Glutamatergic neuron (in vitro differentiated cells): ENCODE results near the gene SAE1. TPM values are rescaled to one million over a fixed set of nuclear protein-coding genes. Genes with fewer than 3 reads are reported as not detected.

ENCODE experiments used
- DNase-seq: peaks from one replicate; pipeline ENCODE4 v3.0.0; 2022
- H3K27ac Mint-ChIP-seq: one replicate; pipeline ENCODE4 v1.8.0; 2020; ENCODE audit warnings: mild to moderate bottlenecking, mixed read lengths, inconsistent platforms; ENCODE audit not compliant: unreplicated experiment
- H3K27me3 Mint-ChIP-seq: one replicate; pipeline ENCODE4 v1.8.0; 2020; ENCODE audit warnings: mild to moderate bottlenecking, moderate library complexity, mixed read lengths, inconsistent platforms; ENCODE audit not compliant: unreplicated experiment
- H3K36me3 Mint-ChIP-seq: one replicate; pipeline ENCODE4 v1.8.0; 2020; ENCODE audit warnings: mild to moderate bottlenecking, mixed read lengths, inconsistent platforms; ENCODE audit not compliant: unreplicated experiment
- H3K4me1 Mint-ChIP-seq: one replicate; pipeline ENCODE4 v1.8.0; 2020; ENCODE audit warnings: mild to moderate bottlenecking, low read depth, mixed read lengths, inconsistent platforms; ENCODE audit not compliant: unreplicated experiment
- H3K4me3 Mint-ChIP-seq: one replicate; pipeline ENCODE4 v1.8.0; 2020; ENCODE audit warnings: mild to moderate bottlenecking, mixed read lengths, inconsistent platforms; ENCODE audit not compliant: unreplicated experiment
- H3K9me3 Mint-ChIP-seq: one replicate; pipeline ENCODE4 v1.8.0; 2020; ENCODE audit warnings: mild to moderate bottlenecking, moderate library complexity, mixed read lengths, inconsistent platforms; ENCODE audit not compliant: unreplicated experiment
- total RNA-seq: library from RNA; stranded (reverse); fragmentation: NEBNext Ultra II Directional; extraction: Animal tissue kit (Norgen Biotek cat#: 25700); gene quantifications from one replicate; pipeline ENCODE4 v1.2.1, GENCODE V29; 2021; ENCODE audit not compliant: unreplicated experiment
- TF ChIP-seq, protein P1 (sequence below): fragments of 200-600 bp; sonication (generic); IDR thresholded peaks from one replicate; pipeline ENCODE4 v1.5.0; 2021; ENCODE audit not compliant: partially characterized antibody, unreplicated experiment

SAE1 gene
- total RNA-seq, 1 donor from 2014 or later: 79.9 TPM

DNA sequence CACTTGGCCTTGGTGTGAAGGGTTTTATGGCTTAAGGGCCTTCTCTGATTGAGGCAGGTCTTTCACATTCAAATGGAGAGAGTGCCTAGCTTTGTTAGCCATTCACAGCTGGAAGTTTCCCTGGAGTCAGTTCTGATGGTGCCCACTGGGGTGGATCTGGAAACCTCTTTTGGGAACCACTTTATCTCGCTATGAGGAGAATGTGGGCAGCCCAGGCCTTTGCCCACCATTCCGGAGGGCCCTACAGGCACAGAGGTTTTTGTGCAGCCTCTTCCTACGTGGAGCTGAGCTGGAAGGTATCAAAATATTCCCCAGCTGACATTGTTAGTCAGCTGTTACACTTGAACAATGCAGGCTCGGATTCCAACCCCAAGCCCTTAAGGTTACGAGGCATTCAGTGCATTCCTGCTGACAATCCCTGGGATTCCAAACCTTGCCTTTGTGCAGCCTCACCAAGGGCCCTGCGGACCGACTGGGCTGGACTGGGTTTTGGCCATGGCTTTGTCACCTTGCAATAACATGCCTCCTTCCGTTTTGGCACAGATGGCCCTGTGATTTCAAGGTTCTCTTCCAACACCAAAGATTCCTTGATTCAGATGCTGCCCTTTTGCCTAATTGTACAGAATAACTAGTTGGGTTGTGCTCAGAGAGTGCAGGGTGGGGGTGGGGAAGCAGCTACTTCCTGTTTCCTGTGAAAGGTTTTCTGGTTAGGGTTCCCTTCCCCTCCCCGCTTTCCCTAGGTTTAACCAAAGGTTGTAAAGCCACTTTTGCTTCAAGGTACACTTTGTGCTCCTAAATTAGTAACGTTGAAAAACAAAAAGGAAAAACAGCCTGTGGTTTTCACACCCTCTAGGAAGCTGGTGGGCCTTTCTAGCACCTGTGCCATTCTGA lies 27.0 kb downstream of the SAE1 start:
- no peaks in the 10 kb centered on the region for H3K36me3 Mint-ChIP-seq
- no peaks in the 10 kb centered on the region for H3K27me3 Mint-ChIP-seq
- no peaks in the 10 kb centered on the region for H3K4me1 Mint-ChIP-seq
- no peak for DNase-seq
- TF ChIP-seq, protein P1, sequence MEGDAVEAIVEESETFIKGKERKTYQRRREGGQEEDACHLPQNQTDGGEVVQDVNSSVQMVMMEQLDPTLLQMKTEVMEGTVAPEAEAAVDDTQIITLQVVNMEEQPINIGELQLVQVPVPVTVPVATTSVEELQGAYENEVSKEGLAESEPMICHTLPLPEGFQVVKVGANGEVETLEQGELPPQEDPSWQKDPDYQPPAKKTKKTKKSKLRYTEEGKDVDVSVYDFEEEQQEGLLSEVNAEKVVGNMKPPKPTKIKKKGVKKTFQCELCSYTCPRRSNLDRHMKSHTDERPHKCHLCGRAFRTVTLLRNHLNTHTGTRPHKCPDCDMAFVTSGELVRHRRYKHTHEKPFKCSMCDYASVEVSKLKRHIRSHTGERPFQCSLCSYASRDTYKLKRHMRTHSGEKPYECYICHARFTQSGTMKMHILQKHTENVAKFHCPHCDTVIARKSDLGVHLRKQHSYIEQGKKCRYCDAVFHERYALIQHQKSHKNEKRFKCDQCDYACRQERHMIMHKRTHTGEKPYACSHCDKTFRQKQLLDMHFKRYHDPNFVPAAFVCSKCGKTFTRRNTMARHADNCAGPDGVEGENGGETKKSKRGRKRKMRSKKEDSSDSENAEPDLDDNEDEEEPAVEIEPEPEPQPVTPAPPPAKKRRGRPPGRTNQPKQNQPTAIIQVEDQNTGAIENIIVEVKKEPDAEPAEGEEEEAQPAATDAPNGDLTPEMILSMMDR: no peak
- H3K27ac Mint-ChIP-seq: no peak overlapping the region
- no peaks in the 10 kb centered on the region for H3K9me3 Mint-ChIP-seq
- no peak overlapping the region for H3K4me3 Mint-ChIP-seq

DNA sequence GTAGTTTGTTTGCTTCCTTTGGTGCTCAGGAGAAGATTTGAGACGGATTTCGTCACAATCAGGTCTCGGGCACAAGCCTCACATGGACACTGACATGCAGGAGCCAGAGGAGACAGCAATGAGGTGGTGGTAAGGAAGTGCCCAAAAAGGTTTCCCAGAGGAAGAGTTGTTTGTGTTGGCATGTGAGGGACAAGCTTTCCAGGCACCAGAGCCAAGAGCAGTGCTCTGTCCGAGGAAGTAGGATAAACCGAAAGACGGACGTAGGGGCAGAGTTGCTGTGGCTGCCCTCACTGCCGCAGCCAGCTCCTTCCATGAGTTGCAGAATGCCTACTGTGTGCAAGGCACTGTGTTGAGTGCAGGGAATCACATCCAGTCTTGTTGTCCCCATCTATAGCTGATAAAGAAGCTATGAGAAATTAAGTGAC lies 27.7 kb downstream of the SAE1 start:
- TF ChIP-seq, protein P1: no peak
- no peak overlapping the region for H3K4me3 Mint-ChIP-seq
- H3K27ac Mint-ChIP-seq: no peak overlapping the region
- H3K9me3 Mint-ChIP-seq: no peaks in the 10 kb centered on the region
- no peaks in the 10 kb centered on the region for H3K27me3 Mint-ChIP-seq
- DNase-seq: no peak
- no peaks in the 10 kb centered on the region for H3K4me1 Mint-ChIP-seq
- H3K36me3 Mint-ChIP-seq: no peaks in the 10 kb centered on the region

DNA sequence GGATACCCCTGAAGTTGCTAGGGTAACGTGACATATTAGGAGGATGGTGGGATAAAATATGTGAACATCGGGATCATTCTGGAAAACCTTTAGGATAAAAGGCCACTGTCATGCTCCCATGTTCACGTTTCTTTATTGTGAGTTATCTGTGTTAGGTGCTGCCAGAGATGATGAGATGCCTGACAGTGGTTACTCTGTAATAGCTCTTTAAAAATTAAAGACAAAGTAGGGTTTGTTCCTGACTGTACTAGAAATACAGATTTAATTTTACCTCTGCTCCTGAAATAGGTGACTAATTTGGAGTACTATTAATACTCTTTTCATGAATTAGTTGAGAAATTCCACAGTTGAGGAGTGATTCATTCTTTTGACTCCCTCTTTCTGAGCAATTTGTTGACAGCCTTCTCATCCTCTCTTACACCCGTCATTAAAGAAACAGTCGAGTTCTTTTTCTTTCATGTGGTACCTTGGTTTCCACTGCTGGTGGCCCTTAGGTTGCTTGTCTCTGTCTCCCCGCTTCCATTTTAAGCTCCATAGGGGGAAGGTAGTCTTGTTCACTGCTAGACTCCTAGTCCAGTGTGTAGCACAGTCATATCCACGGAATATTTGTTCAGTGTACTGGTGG lies 28.4 kb downstream of the SAE1 start:
- H3K9me3 Mint-ChIP-seq: no peaks in the 10 kb centered on the region
- no peak for DNase-seq

DNA sequence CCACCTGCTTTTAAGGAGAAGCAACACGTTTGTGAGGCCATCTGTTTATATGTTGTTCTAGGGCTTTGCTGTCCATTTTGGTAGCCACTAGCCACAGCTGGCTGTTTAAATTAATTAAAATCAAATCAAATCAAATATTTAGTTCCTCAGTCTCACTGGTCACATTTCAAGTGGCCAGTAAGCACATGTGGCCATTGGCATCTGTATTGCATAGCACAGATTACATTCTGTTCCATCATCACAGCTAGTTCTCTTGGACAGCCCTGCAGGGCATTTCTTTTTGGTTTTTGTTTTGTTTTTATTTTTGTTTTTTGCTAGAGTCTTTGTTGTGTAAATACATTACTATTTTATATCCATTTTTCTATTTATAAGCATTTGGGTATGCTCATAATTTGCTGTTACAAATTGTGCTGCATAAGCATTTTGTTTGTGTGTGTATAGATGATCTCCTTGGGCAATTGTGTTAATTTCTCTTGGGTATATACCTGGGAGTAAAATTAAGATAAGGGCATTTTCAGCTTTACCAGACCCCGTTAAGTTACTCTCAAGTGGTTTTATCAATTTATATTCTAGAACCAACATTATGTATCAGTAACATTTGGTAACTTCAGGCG lies 31.3 kb downstream of the SAE1 start:
- TF ChIP-seq, protein P1: no peak
- H3K36me3 Mint-ChIP-seq: no peaks in the 10 kb centered on the region
- H3K4me3 Mint-ChIP-seq: no peak overlapping the region
- H3K27ac Mint-ChIP-seq: no peak overlapping the region
- H3K27me3 Mint-ChIP-seq: no peaks in the 10 kb centered on the region
- no peaks in the 10 kb centered on the region for H3K4me1 Mint-ChIP-seq
- H3K9me3 Mint-ChIP-seq: no peaks in the 10 kb centered on the region
- no peak for DNase-seq

More for the DNA sequence above, 28.4 kb downstream of the SAE1 start:
- Mint-ChIP-seq H3K27ac (no peak overlapping the region), H3K36me3 (no peaks in the 10 kb centered on the region), H3K4me1 (no peaks in the 10 kb centered on the region), H3K4me3 (no peak overlapping the region), H3K27me3 (no peaks in the 10 kb centered on the region)
- TF ChIP-seq, protein P1: no peak
